Limb (tissue), 2 donors: ENCODE data around the gene DIPK2A.

ENCODE experiments used
- DNase-seq, 2 donors: peaks; one replicate each; pipeline ENCODE4 v3.0.0-alpha.2; 2016; ENCODE audit errors: extremely low spot score in 2 of 2

DIPK2A gene

GRCh38 chr3:143974271-143975238, 2.9 kb downstream of the DIPK2A start:
- no peak for DNase-seq

- peak in 1 of 2 donors; percentile 72 for DNase-seq
Measured at GRCh38 chr3:143975554-143976152, 4.0 kb downstream of the DIPK2A start.

- no peak for DNase-seq
Measured at GRCh38 chr3:143977341-143978262, 6.0 kb downstream of the DIPK2A start.

GRCh38 chr3:143978263-143978631, 6.6 kb downstream of the DIPK2A start:
- DNase-seq = no peak

- DNase-seq = no peak
Measured at GRCh38 chr3:143979041-143979440, 7.4 kb downstream of the DIPK2A start.

- DNase-seq = no peak
Measured at GRCh38 chr3:143979813-143980212, 8.2 kb downstream of the DIPK2A start.

GRCh38 chr3:143988306-143988705, 16.7 kb downstream of the DIPK2A start:
- no peak for DNase-seq

GRCh38 chr3:143989461-143989860, 17.8 kb downstream of the DIPK2A start:
- DNase-seq = no peak

GRCh38 chr3:143991713-143992112, 20.1 kb downstream of the DIPK2A start:
- DNase-seq = no peak

GRCh38 chr3:143998266-143998665, 26.6 kb downstream of the DIPK2A start:
- no peak for DNase-seq

GRCh38 chr3:144003051-144003450, 31.4 kb downstream of the DIPK2A start:
- DNase-seq = no peak

- DNase-seq = no peak
Measured at GRCh38 chr3:144010371-144010770, 38.7 kb downstream of the DIPK2A start.

- no peak for DNase-seq
Measured at GRCh38 chr3:144011251-144011799, 39.7 kb downstream of the DIPK2A start.

GRCh38 chr3:144015133-144015532, 43.5 kb downstream of the DIPK2A start:
- no peak for DNase-seq

GRCh38 chr3:144018776-144019175, 47.2 kb downstream of the DIPK2A start:
- DNase-seq = no peak
